Measurements from ENCODE around the gene PIGQ. TPM values are rescaled to one million over a fixed set of nuclear protein-coding genes. Genes with fewer than 3 reads are reported as not detected.

Gene PIGQ
- total RNA-seq, 1 experiment from 2014 or later: 72.5 TPM

DNA sequence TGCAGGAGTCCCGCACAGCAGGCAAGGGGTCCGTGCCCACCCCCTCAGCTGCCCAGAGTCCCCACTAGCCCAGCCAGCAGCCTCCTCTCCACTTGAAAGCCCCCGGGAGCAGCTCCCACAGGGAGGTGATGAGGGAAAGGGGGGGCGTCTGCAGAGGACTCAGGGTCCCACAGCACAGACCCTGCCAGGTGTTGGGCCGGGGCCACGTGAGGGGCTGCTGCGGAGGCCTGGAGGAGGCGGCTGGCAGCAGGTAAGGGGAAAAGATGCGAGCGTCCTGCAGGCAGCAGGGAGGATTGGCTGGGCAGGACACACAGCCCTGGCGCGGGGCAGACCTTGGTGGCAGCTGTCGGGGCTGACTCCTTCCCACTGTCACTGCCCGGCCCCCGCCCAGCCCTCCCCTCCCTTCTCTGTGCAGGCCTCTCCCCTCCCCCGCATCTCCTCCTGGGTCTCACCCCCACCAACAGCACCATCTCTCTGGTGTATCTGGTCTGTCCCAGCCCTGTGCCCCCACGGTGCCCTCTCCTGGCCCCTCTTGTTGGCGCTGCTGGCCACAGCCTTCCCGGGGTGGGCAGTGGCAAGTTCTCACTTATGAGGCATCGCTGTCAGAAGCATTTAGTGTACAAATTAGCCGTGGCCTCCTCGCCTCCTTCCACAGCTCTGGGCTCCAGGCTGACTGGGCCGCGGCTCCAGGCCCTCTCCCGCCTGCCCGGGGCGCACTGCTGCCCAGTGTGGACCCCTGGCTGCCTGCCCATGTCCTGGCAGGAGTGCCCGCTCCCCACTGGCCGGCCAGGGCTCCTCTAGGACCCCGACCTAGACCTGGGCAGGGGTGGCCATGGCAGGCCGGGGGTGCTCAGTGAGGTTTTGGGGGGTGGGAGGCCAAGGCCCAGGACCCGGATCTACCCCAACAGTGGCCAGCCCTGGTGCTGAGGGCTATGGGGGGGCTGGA, 14.0 kb upstream of the PIGQ start:
- intact Hi-C loops (cut with micrococcal nuclease; ENCODE audit: unreplicated experiment): no loop called here
- no peaks in the 10 kb centered on the region for H3K9me2 ChIP-seq (ENCODE audit: insufficient read depth)
- H3F3A ChIP-seq (ENCODE audit: insufficient read depth, low read depth): no peaks in the 10 kb centered on the region
- CTCF ChIA-PET: no interaction called here
- H3K27me3 ChIP-seq (ENCODE audit: insufficient read depth, low read depth): no peaks in the 10 kb centered on the region
- H3K4me1 ChIP-seq (replicated peaks; ENCODE audit: insufficient read depth): no peaks in the 10 kb centered on the region
- no peak overlapping the region for H2AFZ ChIP-seq
- no peaks in the 10 kb centered on the region for H3K9me3 ChIP-seq (ENCODE audit: insufficient read depth, low read depth)
- TF ChIP-seq EZH2 (IDR thresholded peaks at IDR 0.05; ENCODE audit: low read depth): no peak
- TF ChIP-seq, protein P1, sequence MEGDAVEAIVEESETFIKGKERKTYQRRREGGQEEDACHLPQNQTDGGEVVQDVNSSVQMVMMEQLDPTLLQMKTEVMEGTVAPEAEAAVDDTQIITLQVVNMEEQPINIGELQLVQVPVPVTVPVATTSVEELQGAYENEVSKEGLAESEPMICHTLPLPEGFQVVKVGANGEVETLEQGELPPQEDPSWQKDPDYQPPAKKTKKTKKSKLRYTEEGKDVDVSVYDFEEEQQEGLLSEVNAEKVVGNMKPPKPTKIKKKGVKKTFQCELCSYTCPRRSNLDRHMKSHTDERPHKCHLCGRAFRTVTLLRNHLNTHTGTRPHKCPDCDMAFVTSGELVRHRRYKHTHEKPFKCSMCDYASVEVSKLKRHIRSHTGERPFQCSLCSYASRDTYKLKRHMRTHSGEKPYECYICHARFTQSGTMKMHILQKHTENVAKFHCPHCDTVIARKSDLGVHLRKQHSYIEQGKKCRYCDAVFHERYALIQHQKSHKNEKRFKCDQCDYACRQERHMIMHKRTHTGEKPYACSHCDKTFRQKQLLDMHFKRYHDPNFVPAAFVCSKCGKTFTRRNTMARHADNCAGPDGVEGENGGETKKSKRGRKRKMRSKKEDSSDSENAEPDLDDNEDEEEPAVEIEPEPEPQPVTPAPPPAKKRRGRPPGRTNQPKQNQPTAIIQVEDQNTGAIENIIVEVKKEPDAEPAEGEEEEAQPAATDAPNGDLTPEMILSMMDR (conservative IDR thresholded peaks at IDR 0.05): no peak
- H4K20me1 ChIP-seq (ENCODE audit: insufficient read depth): no peaks in the 10 kb centered on the region
- H3K27ac ChIP-seq: no peak overlapping the region
- H3K36me3 ChIP-seq (ENCODE audit: low read depth): no peaks in the 10 kb centered on the region
- no TSS peak for BruUV-seq (replicated peaks)
- H3K4me2 ChIP-seq: no peak overlapping the region
- POLR2A ChIA-PET (ENCODE audit: unreplicated experiment): no interaction called here
- H3K79me2 ChIP-seq (ENCODE audit: low read depth): no peaks in the 10 kb centered on the region
- H3K4me3 ChIP-seq: no peak overlapping the region
- no peak for DNase-seq

DNA sequence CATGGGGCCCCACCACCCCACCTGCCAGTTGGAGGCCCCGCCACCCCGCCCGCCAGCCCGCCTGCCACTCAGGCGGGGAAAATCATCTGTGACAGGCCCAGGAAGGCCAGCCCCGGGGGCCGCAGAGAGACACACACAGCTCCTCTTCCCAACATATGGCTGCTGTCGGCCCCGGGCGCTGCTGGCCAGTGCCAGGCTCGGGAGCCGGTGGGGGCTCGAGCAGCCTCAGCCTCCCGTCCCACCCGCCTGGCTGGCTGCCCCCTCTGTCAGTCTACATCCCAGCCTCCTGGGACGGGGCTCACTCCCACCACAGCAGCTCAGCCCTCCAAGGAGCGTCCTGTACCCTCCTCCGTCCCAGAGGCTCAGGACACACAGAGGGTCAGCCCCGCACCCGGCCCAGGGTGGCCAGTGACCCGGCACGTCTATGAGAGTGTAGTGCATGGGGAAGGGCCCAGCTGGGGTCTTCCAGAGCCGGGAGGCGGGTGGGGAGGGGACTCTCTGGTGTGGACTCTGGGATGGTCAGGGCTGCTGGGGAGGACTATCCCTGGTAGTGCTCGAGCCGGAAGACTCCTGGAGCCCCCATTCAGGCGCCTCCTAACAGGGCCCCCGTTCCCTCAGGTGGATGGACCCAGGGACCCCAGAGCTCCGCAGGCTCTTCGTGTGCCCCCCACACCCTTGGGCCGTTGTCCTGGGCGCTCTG, 13.1 kb upstream of the PIGQ start:
- Histone ChIP-seq H4K20me1 (ENCODE audit: insufficient read depth) (no peaks in the 10 kb centered on the region), H3K79me2 (ENCODE audit: low read depth) (no peaks in the 10 kb centered on the region), H3K27ac (no peak overlapping the region), H3K9me2 (ENCODE audit: insufficient read depth) (no peaks in the 10 kb centered on the region), H3F3A (ENCODE audit: insufficient read depth, low read depth) (no peaks in the 10 kb centered on the region), H2AFZ (no peak overlapping the region), H3K36me3 (ENCODE audit: low read depth) (no peaks in the 10 kb centered on the region), H3K27me3 (ENCODE audit: insufficient read depth, low read depth) (no peaks in the 10 kb centered on the region), H3K9me3 (ENCODE audit: insufficient read depth, low read depth) (no peaks in the 10 kb centered on the region), H3K4me2 (no peak overlapping the region), H3K4me3 (no peak overlapping the region), H3K4me1 (replicated peaks; ENCODE audit: insufficient read depth) (no peaks in the 10 kb centered on the region)
- ChIA-PET CTCF (no interaction called here), POLR2A (ENCODE audit: unreplicated experiment) (no interaction called here)
- intact Hi-C loops (cut with micrococcal nuclease; ENCODE audit: unreplicated experiment): no loop called here
- no peak for DNase-seq
- no TSS peak for BruUV-seq (replicated peaks)
- TF ChIP-seq, protein P1 (conservative IDR thresholded peaks at IDR 0.05): no peak
- TF ChIP-seq EZH2 (IDR thresholded peaks at IDR 0.05; ENCODE audit: low read depth): no peak

DNA sequence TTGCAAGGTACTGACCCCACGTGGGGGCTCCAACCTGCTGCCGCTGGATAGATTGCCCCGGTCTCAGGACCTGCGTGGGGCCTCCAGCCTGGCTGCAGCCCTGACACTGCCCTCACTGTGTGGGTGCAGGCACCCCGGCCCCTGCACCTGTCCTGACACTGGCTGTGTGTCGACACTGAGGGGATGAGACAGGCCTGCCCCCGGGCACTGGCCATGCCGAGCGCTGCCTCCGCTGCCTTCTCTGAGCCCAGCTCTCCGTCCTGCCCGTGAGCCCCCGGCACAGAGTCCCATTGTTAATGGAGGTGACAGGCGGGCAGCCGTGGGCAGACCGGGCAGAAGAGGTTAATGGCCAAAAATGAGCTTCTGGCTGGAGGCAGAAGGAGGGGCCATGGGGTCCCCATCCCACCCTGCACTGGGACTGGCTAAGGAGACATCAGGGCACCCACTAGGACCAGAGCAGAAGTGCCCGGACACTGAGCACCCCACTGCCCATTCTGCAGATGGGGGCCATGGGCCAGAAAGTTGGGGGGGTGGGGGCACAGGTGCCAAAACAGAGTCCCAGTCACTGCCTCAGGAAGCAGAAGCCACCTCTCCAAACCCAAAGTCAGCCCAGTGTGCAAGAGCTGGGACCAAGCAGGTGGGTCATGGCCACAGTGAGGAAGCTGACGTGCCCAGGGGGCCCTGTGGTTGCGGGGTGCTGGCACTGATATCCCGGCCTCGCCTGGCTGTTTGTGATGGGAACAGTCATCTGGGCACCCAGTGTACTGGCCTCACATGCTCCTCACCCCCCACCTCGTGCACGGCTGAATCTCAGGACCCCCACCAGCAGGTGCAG, 12.1 kb upstream of the PIGQ start:
- Histone ChIP-seq H3K9me2 (ENCODE audit: insufficient read depth) (no peaks in the 10 kb centered on the region), H3K27me3 (ENCODE audit: insufficient read depth, low read depth) (no peaks in the 10 kb centered on the region), H3F3A (ENCODE audit: insufficient read depth, low read depth) (no peaks in the 10 kb centered on the region), H3K27ac (no peak overlapping the region), H3K4me3 (no peak overlapping the region), H3K79me2 (ENCODE audit: low read depth) (no peaks in the 10 kb centered on the region), H3K4me2 (no peak overlapping the region), H4K20me1 (ENCODE audit: insufficient read depth) (no peaks in the 10 kb centered on the region), H3K4me1 (replicated peaks; ENCODE audit: insufficient read depth) (no peaks in the 10 kb centered on the region), H2AFZ (no peak overlapping the region), H3K36me3 (ENCODE audit: low read depth) (no peaks in the 10 kb centered on the region), H3K9me3 (ENCODE audit: insufficient read depth, low read depth) (no peaks in the 10 kb centered on the region)
- TF ChIP-seq, protein P1 (conservative IDR thresholded peaks at IDR 0.05): no peak
- TF ChIP-seq EZH2 (IDR thresholded peaks at IDR 0.05; ENCODE audit: low read depth): no peak
- no TSS peak for BruUV-seq (replicated peaks)
- no peak for DNase-seq
- POLR2A ChIA-PET (ENCODE audit: unreplicated experiment): no interaction called here
- CTCF ChIA-PET: no interaction called here
- intact Hi-C loops (cut with micrococcal nuclease; ENCODE audit: unreplicated experiment): no loop called here

Measured in PC-9 (cell line).